Hematopoietic multipotent progenitor cell treated with erythropoietin and hydrocortisone succinate and interleukin-3 and kit ligand, for 8 days (in vitro differentiated cells): Measurements from ENCODE around the gene FAM236D.
"Not testable (repeated sequence)": the region's sequence is repeated elsewhere in the genome, so short reads cannot be mapped to it uniquely, and the experiment has no call there.

Experiments
- DNase-seq: peaks from one replicate; pipeline ENCODE4 v3.0.0-alpha.2; 2015

FAM236D gene

GRCh38 chrX:72808110-72808509, at the start of gene FAM236D:
Gene FAM236D (minus strand): TSS chrX:72808210. CDS start chrX:72808110, 100 bp downstream.
- not testable (repeated sequence) for DNase-seq

- DNase-seq, result not testable (repeated sequence)
Observed at GRCh38 chrX:72837532-72837931, 29.5 kb upstream of the FAM236D start.

- DNase-seq, result not testable (repeated sequence)
Observed at GRCh38 chrX:72830701-72831100, 22.7 kb upstream of the FAM236D start.

- not testable (repeated sequence) for DNase-seq
Observed at GRCh38 chrX:72790390-72790789, 17.6 kb downstream of the FAM236D start.

GRCh38 chrX:72788142-72788541, 19.9 kb downstream of the FAM236D start:
- not testable (repeated sequence) for DNase-seq

- not testable (repeated sequence) for DNase-seq
Observed at GRCh38 chrX:72783964-72784363, 24.0 kb downstream of the FAM236D start.

- not testable (repeated sequence) for DNase-seq
Observed at GRCh38 chrX:72783365-72783936, 24.6 kb downstream of the FAM236D start.

GRCh38 chrX:72782560-72782959, 25.4 kb downstream of the FAM236D start, which contains the start of gene FAM236B:
Gene FAM236B (minus strand): TSS chrX:72782660. CDS start chrX:72782560, 100 bp downstream.
- DNase-seq, result not testable (repeated sequence)

- DNase-seq, result not testable (repeated sequence)
Observed at GRCh38 chrX:72778146-72778545, 29.9 kb downstream of the FAM236D start.

GRCh38 chrX:72777467-72777790, 30.6 kb downstream of the FAM236D start:
- not testable (repeated sequence) for DNase-seq

GRCh38 chrX:72776653-72777466, 31.1 kb downstream of the FAM236D start, which contains the start of gene DMRTC1B:
Gene DMRTC1B (plus strand): TSS chrX:72776890. CDS start chrX:72845136, 68,246 bp downstream.
- not testable (repeated sequence) for DNase-seq

- not testable (repeated sequence) for DNase-seq
Observed at GRCh38 chrX:72760454-72760853, 47.6 kb downstream of the FAM236D start.
